IMR-90 (cell line): Measurements from ENCODE around the gene PLA2G2C. TPM values are rescaled to one million over a fixed set of nuclear protein-coding genes. Genes with fewer than 3 reads are reported as not detected.

ENCODE experiments used
- ATAC-seq: fragments of 200-7000 bp; cut with Tn5 transposase; 2 replicates; pipeline ENCODE4 v1.9.1; 2020; ENCODE audit warnings: low read depth, mild to moderate bottlenecking, moderate library complexity
- BruUV-seq: library from RNA; stranded (reverse); fragments of 400-500 nt; replicated peaks from 2 replicates; lab custom pipeline; 2021; lab: Mats Ljungman, UMichigan
- CTCF ChIA-PET: fragments of 300-600 bp; formaldehyde crosslinking; extraction: SDS; loops from one replicate; lab custom pipeline; 2021; ENCODE audit warnings: antibody characterized with exemption; lab: Yijun Ruan, JAX
- POLR2A ChIA-PET: fragments of 300-600 bp; sonication (Branson Sonifier 250); formaldehyde crosslinking; loops from one replicate; lab custom pipeline; 2022; ENCODE audit warnings: antibody characterized with exemption; ENCODE audit not compliant: unreplicated experiment; lab: Charles Lee
- DNase-seq: peaks from one replicate; pipeline ENCODE4 v3.0.0; 2013
- H2AFZ ChIP-seq: replicated peaks from 2 replicates; pipeline ENCODE3; 2013; ENCODE audit warnings: low read length, mild to moderate bottlenecking; ENCODE audit not compliant: poor library complexity
- H2AK5ac ChIP-seq: 2 replicates; pipeline ENCODE4 v1.6.1; 2013; ENCODE audit warnings: low read depth, low read length, inconsistent platforms
- H2AK9ac ChIP-seq: replicated peaks from 2 replicates; pipeline ENCODE3; 2013; ENCODE audit warnings: mild to moderate bottlenecking, low read depth, low read length, moderate library complexity; ENCODE audit not compliant: poor library complexity
- H2BK120ac ChIP-seq: 2 replicates; pipeline ENCODE4 v1.6.1; 2013; ENCODE audit warnings: low read depth, low read length, inconsistent platforms
- H2BK15ac ChIP-seq: 3 replicates; pipeline ENCODE4 v1.6.1; 2013; ENCODE audit warnings: low read depth, low read length, inconsistent platforms
- H2BK20ac ChIP-seq: 2 replicates; pipeline ENCODE4 v1.6.1; 2013; ENCODE audit warnings: low read depth, mild to moderate bottlenecking, inconsistent platforms, low read length, moderate library complexity
- H2BK5ac ChIP-seq: 2 replicates; pipeline ENCODE4 v1.6.1; 2013; ENCODE audit warnings: mild to moderate bottlenecking, low read depth, low read length, inconsistent platforms; ENCODE audit not compliant: poor library complexity, severe bottlenecking
- H3K14ac ChIP-seq: replicated peaks from 2 replicates; pipeline ENCODE4 v1.6.1; 2013; ENCODE audit warnings: low read depth, low read length, inconsistent platforms
- H3K18ac ChIP-seq: 2 replicates; pipeline ENCODE4 v1.6.1; 2013; ENCODE audit warnings: low read depth, low read length, control low read depth
- H3K23ac ChIP-seq: 2 replicates; pipeline ENCODE4 v1.6.1; 2013; ENCODE audit warnings: low read depth, low read length, inconsistent platforms
- H3K27ac ChIP-seq: 2 replicates; pipeline ENCODE4 v1.5.1; 2013; ENCODE audit warnings: mild to moderate bottlenecking, control low read depth, low read length; ENCODE audit not compliant: insufficient read depth
- H3K27me3 ChIP-seq: 2 replicates; pipeline ENCODE4 v1.6.1; 2013; ENCODE audit warnings: low read length; ENCODE audit not compliant: control insufficient read depth, insufficient read depth
- H3K36me3 ChIP-seq: 2 replicates; pipeline ENCODE4 v1.6.1; 2013; ENCODE audit warnings: low read length, mixed read lengths; ENCODE audit not compliant: control insufficient read depth, insufficient read depth
- H3K4ac ChIP-seq: 2 replicates; pipeline ENCODE4 v1.6.1; 2013; ENCODE audit warnings: low read depth, low read length, inconsistent platforms
- H3K4me1 ChIP-seq: 2 replicates; pipeline ENCODE4 v1.6.1; 2013; ENCODE audit warnings: low read length, mixed read lengths; ENCODE audit not compliant: control insufficient read depth, insufficient read depth
- H3K4me2 ChIP-seq: 2 replicates; pipeline ENCODE4 v1.6.1; 2013; ENCODE audit warnings: low read depth, mild to moderate bottlenecking, control low read depth, low read length, moderate library complexity
- H3K4me3 ChIP-seq: 2 replicates; pipeline ENCODE4 v1.5.1; 2013; ENCODE audit warnings: low read depth, mild to moderate bottlenecking, control low read depth, low read length, moderate library complexity; ENCODE audit not compliant: insufficient read depth
- H3K56ac ChIP-seq: 2 replicates; pipeline ENCODE4 v1.6.1; 2013; ENCODE audit warnings: low read length, inconsistent platforms; ENCODE audit not compliant: insufficient read depth; ENCODE audit errors: extremely low read depth
- H3K79me1 ChIP-seq, 2 experiments: 2 replicates each; pipeline ENCODE4 v1.6.1; 2013; ENCODE audit warnings: low read length in 2 of 2, inconsistent platforms in 1 of 2, low read depth in 1 of 2
- H3K9ac ChIP-seq: 2 replicates; pipeline ENCODE4 v1.6.1; 2013; ENCODE audit warnings: low read depth, low read length, control low read depth
- H3K9me1 ChIP-seq: 2 replicates; pipeline ENCODE4 v1.6.1; 2013; ENCODE audit warnings: low read length, inconsistent platforms; ENCODE audit not compliant: insufficient read depth
- H3K9me3 ChIP-seq: 2 replicates; pipeline ENCODE4 v1.6.1; 2013; ENCODE audit warnings: low read length; ENCODE audit not compliant: control insufficient read depth, insufficient read depth
- H4K20me1 ChIP-seq: 2 replicates; pipeline ENCODE4 v1.6.1; 2013; ENCODE audit warnings: low read length, inconsistent platforms; ENCODE audit not compliant: insufficient read depth
- H4K5ac ChIP-seq: 2 replicates; pipeline ENCODE4 v1.6.1; 2013; ENCODE audit warnings: mild to moderate bottlenecking, low read depth, low read length, control low read depth
- H4K8ac ChIP-seq, 2 experiments: 2 replicates each; pipeline ENCODE4 v1.6.1; 2013; ENCODE audit warnings: low read depth in 2 of 2, low read length in 2 of 2, control low read depth in 1 of 2, inconsistent platforms in 1 of 2
- H4K91ac ChIP-seq: 2 replicates; pipeline ENCODE4 v1.6.1; 2013; ENCODE audit warnings: low read depth, low read length, inconsistent platforms; ENCODE audit not compliant: insufficient read depth
- BHLHE40 ChIP-seq: fragments of 150-350 bp; IDR thresholded peaks from 2 replicates; pipeline ENCODE4 v1.6.1; 2016; ENCODE audit warnings: mild to moderate bottlenecking, low read depth, low read length
- CEBPB ChIP-seq: IDR thresholded peaks from 2 replicates; pipeline ENCODE4 v1.6.1; 2012; ENCODE audit warnings: low read depth, low read length, improper control_type of control experiment
- CHD1 ChIP-seq: IDR thresholded peaks from 2 replicates; pipeline ENCODE4 v1.6.1; 2012; ENCODE audit warnings: low read depth, low read length, improper control_type of control experiment
- MAFK ChIP-seq: IDR thresholded peaks from 2 replicates; pipeline ENCODE4 v1.6.1; 2012; ENCODE audit warnings: low read depth, low read length, improper control_type of control experiment
- MAZ ChIP-seq: IDR thresholded peaks from 2 replicates; pipeline ENCODE4 v1.6.1; 2012; ENCODE audit warnings: low read depth, mild to moderate bottlenecking, low read length, improper control_type of control experiment, moderate library complexity, borderline replicate concordance
- MXI1 ChIP-seq: IDR thresholded peaks from 2 replicates; pipeline ENCODE4 v1.6.1; 2012; ENCODE audit warnings: low read depth, mild to moderate bottlenecking, low read length, moderate library complexity, borderline replicate concordance
- NFE2L2 ChIP-seq: fragments of 150-350 bp; IDR thresholded peaks from 2 replicates; pipeline ENCODE4 v1.6.1; 2016; ENCODE audit warnings: low read depth, mild to moderate bottlenecking, low read length
- POLR2A ChIP-seq: IDR thresholded peaks from 2 replicates; pipeline ENCODE4 v1.6.1; 2012; ENCODE audit warnings: mild to moderate bottlenecking, low read depth, low read length
- RCOR1 ChIP-seq: IDR thresholded peaks from 2 replicates; pipeline ENCODE4 v1.6.1; 2012; ENCODE audit warnings: mild to moderate bottlenecking, low read length, improper control_type of control experiment; ENCODE audit not compliant: insufficient replicate concordance
- RFX5 ChIP-seq: IDR thresholded peaks from 2 replicates; pipeline ENCODE4 v1.8.0; 2012; ENCODE audit warnings: low read depth, mild to moderate bottlenecking, low read length, moderate library complexity
- SMC3 ChIP-seq: fragments of 150-350 bp; IDR thresholded peaks from 2 replicates; pipeline ENCODE4 v1.6.1; 2016; ENCODE audit warnings: low read depth, mild to moderate bottlenecking, antibody characterized with exemption, low read length, moderate library complexity
- USF2 ChIP-seq: fragments of 150-350 bp; IDR thresholded peaks from 2 replicates; pipeline ENCODE4 v1.6.1; 2017; ENCODE audit warnings: mild to moderate bottlenecking, antibody characterized with exemption, low read length, low read depth
- WGBS, 2 experiments: methylation state at CpG; one replicate each; pipeline versions ENCODE4 v1.1.5 to v1.1.7; 2013; ENCODE audit warnings: missing lambda C conversion rate in 2 of 2; ENCODE audit not compliant: insufficient read length in 1 of 2; ENCODE audit errors: extremely low coverage in 2 of 2; 5-methylcytosine and 5-hydroxymethylcytosine counted together
- dilution Hi-C: fragments of 300-500 bp; cut with HindIII; formaldehyde crosslinking; loops from one replicate; pipeline ENCODE4 v1.14.3; 2018; ENCODE audit warnings: low sequenced_read_pairs; ENCODE audit not compliant: unreplicated experiment
- in situ Hi-C: fragments of 300-500 bp; cut with MboI; formaldehyde crosslinking; loops from 3 replicates; pipeline ENCODE4 v1.14.3; 2019; ENCODE audit warnings: low sequenced_read_pairs, inconsistent platforms, mixed read lengths
- intact Hi-C: fragments of 100-400 bp; cut with micrococcal nuclease; formaldehyde crosslinking; loops from 2 replicates; pipeline ENCODE4 v1.10.0; 2022
- polyA plus RNA-seq, 3 experiments: library from polyadenylated mRNA; depleted of rRNA; stranded (reverse); fragments of >200 nt; gene quantifications; 2 replicates each; pipeline ENCODE4 v1.2.3, GENCODE V29; 2012; ENCODE audit warnings: low replicate concordance in 1 of 3
- total RNA-seq: library from RNA; depleted of rRNA; stranded (reverse); fragments of >200 nt; gene quantifications from 2 replicates; pipeline ENCODE4 v1.2.3, GENCODE V29; 2012
- TF ChIP-seq, protein P1 (sequence below): conservative IDR thresholded peaks from 2 replicates; pipeline ENCODE4 v1.5.1; 2012; ENCODE audit warnings: mild to moderate bottlenecking, low read depth, low read length, improper control_type of control experiment
- TF ChIP-seq, protein P2 (sequence below): fragments of 150-350 bp; IDR thresholded peaks from 2 replicates; pipeline ENCODE4 v1.6.1; 2016; ENCODE audit warnings: low read depth, mild to moderate bottlenecking, low read length, moderate library complexity, borderline replicate concordance

Gene PLA2G2C
- total and polyA plus RNA-seq, 2 of the 4 experiments (the other 2 are of a cell fraction), result not detected

DNA sequence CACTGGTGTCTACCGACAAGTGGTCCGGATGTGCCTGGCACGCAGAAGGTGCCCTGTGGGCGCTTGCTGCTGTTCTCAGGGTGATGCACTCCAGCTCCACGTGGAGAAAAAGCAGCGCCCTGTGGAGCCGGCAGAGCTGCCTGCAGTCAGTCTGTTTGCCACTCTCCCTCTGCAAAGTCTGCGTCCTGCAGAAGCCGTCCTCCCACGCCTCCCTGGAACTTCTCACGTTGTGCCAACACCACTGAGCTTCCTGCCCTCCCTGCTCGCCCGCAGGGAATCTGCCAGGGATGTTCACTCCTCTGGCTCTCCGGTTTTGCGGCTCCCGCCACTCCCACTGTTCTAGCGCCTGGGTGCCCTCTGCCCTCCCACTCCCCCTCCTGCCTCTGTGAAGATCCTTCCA is 20.3 kb downstream of the PLA2G2C start:
- 66% methylated on average over 14 of the region's 17 CpGs; no CpG with 5 or more reads in 1 of the 2 experiments for WGBS, 2 experiments
- no peaks in the 10 kb centered on the region for H3K79me1 ChIP-seq
- H2AK5ac ChIP-seq, result no peak overlapping the region
- H3K23ac ChIP-seq, result no peak overlapping the region
- H3K4me3 ChIP-seq, result no peak overlapping the region
- intact Hi-C loops, result no loop called here
- no peak overlapping the region for H2BK5ac ChIP-seq
- no peaks in the 10 kb centered on the region for H3K36me3 ChIP-seq
- in situ Hi-C loops, result no loop called here
- H3K18ac ChIP-seq, result no peak overlapping the region
- no peaks in the 10 kb centered on the region for H3K9me1 ChIP-seq
- peaks cover 6% of the 10 kb centered on the region for H3K9me3 ChIP-seq
- DNase-seq (no peak), ATAC-seq (no peak)
- H3K4ac ChIP-seq, result no peak overlapping the region
- dilution Hi-C loops, result no loop called here
- no peak overlapping the region for H3K4me2 ChIP-seq
- H3K27me3 ChIP-seq, result peaks cover 16% of the 10 kb centered on the region
- ChIA-PET CTCF (interaction anchor here (1.0 kb wide), 1 partner anchor 329 kb away, joined by 3 read pairs; no protein-coding TSS in a partner anchor), POLR2A (interaction anchor here (0.6 kb wide), 1 partner anchor 413 kb away, joined by 3 read pairs; no protein-coding TSS in a partner anchor)
- H2BK120ac ChIP-seq, result no peak overlapping the region
- no peaks in the 10 kb centered on the region for H4K20me1 ChIP-seq
- no peak overlapping the region for H4K8ac ChIP-seq
- no TSS peak for BruUV-seq
- H2AFZ ChIP-seq, result no peak overlapping the region
- no peak overlapping the region for H3K27ac ChIP-seq
- no peak overlapping the region for H2AK9ac ChIP-seq
- no peak overlapping the region for H3K14ac ChIP-seq
- H2BK20ac ChIP-seq, result no peak overlapping the region
- TF ChIP-seq POLR2A (no peak), RFX5 (no peak), NFE2L2 (no peak), MAZ (no peak), MAFK (no peak), BHLHE40 (no peak), CEBPB (no peak), MXI1 (no peak), CHD1 (no peak), RCOR1 (no peak), SMC3 (no peak), USF2 (no peak)
- TF ChIP-seq, protein P1, sequence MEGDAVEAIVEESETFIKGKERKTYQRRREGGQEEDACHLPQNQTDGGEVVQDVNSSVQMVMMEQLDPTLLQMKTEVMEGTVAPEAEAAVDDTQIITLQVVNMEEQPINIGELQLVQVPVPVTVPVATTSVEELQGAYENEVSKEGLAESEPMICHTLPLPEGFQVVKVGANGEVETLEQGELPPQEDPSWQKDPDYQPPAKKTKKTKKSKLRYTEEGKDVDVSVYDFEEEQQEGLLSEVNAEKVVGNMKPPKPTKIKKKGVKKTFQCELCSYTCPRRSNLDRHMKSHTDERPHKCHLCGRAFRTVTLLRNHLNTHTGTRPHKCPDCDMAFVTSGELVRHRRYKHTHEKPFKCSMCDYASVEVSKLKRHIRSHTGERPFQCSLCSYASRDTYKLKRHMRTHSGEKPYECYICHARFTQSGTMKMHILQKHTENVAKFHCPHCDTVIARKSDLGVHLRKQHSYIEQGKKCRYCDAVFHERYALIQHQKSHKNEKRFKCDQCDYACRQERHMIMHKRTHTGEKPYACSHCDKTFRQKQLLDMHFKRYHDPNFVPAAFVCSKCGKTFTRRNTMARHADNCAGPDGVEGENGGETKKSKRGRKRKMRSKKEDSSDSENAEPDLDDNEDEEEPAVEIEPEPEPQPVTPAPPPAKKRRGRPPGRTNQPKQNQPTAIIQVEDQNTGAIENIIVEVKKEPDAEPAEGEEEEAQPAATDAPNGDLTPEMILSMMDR, result no peak
- TF ChIP-seq, protein P2, sequence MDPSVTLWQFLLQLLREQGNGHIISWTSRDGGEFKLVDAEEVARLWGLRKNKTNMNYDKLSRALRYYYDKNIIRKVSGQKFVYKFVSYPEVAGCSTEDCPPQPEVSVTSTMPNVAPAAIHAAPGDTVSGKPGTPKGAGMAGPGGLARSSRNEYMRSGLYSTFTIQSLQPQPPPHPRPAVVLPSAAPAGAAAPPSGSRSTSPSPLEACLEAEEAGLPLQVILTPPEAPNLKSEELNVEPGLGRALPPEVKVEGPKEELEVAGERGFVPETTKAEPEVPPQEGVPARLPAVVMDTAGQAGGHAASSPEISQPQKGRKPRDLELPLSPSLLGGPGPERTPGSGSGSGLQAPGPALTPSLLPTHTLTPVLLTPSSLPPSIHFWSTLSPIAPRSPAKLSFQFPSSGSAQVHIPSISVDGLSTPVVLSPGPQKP, result no peak
- H4K5ac ChIP-seq, result no peak overlapping the region
- no peak overlapping the region for H2BK15ac ChIP-seq
- H3K9ac ChIP-seq, result no peak overlapping the region
- H4K91ac ChIP-seq, result no peak overlapping the region
- no peaks in the 10 kb centered on the region; the same call in 1 of the 2 replicates for H3K4me1 ChIP-seq
- no peak overlapping the region for H3K56ac ChIP-seq
